ENCODE data around the gene RNF144A. TPM values are rescaled to one million over a fixed set of nuclear protein-coding genes. Genes with fewer than 3 reads are reported as not detected.

Gene RNF144A
- total and polyA plus RNA-seq, 2 of the 13 experiments (the other 11 are each of a cell fraction or from before 2014, with no cell fraction given) = 13.9 to 16.5 TPM

DNA sequence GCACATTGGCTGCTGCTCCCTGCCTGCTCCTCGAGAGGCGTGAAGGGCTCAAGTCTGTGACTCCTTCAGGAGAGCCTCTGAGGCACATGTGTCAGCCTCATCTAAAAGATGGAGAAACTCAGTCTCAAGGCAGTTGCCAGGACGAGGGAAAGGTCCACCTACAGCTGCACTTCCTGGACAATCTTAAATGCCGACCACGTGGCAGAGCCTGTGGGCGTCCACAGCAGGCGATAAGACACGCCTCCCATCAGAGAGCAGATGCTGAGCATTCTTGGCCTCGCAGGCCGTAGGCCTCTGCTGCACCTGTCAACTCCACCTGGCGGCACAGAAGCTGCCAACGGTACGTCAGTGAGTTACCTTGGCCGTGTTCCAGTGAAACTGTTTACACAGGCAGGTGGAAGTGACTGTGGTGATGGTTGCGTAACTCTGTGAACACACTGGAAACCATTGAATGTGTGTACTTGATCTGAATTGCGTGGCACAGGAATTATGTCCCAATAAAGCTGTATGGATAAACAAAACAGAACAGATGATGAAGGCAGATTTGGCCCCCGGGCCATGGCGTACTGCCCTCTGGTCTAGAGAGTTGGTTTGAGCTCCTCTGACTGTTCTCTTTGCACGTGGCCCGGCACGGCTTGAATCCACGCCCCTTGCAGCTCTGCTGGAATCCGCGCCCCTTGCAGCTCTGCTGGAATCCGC, 114.5 kb downstream of the RNF144A start (continued):
- TF ChIP-seq ZNF343 (CRISPR knock-in tag; IDR thresholded peaks at IDR 0.05) (no peak), CSRNP1 (CRISPR knock-in tag; IDR thresholded peaks at IDR 0.05) (no peak), PRDM15 (CRISPR knock-in tag; IDR thresholded peaks at IDR 0.05) (no peak), FOXP1 (IDR thresholded peaks at IDR 0.05) (peak; percentile 88), FOXP1 (CRISPR knock-in tag; IDR thresholded peaks at IDR 0.05) (peak; percentile 96), HMG20B (CRISPR knock-in tag; conservative IDR thresholded peaks at IDR 0.05) (peak; percentile 79; the same call in 1 of the 2 replicates), ZNF10 (CRISPR knock-in tag; IDR thresholded peaks at IDR 0.05; ENCODE audit: borderline replicate concordance, low read depth) (no peak), JARID2 (CRISPR knock-in tag; IDR thresholded peaks at IDR 0.05; ENCODE audit: insufficient replicate concordance) (peak; percentile 53), ZEB1 (IDR thresholded peaks at IDR 0.05; ENCODE audit: insufficient replicate concordance, low read depth) (peak; percentile 98), ASH2L (IDR thresholded peaks at IDR 0.05; ENCODE audit: insufficient read length, low read depth, low read length) (peak; percentile 45), ZKSCAN8 (CRISPR knock-in tag; IDR thresholded peaks at IDR 0.05; ENCODE audit: borderline replicate concordance) (peak; percentile 86; the same call in 1 of the 2 replicates), TP53 (CRISPR knock-in tag; conservative IDR thresholded peaks at IDR 0.05) (peak; percentile 74; the same call in 1 of the 2 replicates), ZFAT (CRISPR knock-in tag; conservative IDR thresholded peaks at IDR 0.05) (no peak), KLF16 (CRISPR knock-in tag; IDR thresholded peaks at IDR 0.05) (peak in 1 of 2 experiments; percentile 84; a peak in 2 of 4 replicates), KAT8 (CRISPR knock-in tag; IDR thresholded peaks at IDR 0.05) (peak; percentile 84), TFE3 (CRISPR knock-in tag; IDR thresholded peaks at IDR 0.05) (0 out of 2 replicates have a peak, but pooled peaks have one; percentile 40), ZNF639 (CRISPR knock-in tag; conservative IDR thresholded peaks at IDR 0.05) (0 out of 2 replicates have a peak, but pooled peaks have one; percentile 34)
- TF ChIP-seq, protein P1, sequence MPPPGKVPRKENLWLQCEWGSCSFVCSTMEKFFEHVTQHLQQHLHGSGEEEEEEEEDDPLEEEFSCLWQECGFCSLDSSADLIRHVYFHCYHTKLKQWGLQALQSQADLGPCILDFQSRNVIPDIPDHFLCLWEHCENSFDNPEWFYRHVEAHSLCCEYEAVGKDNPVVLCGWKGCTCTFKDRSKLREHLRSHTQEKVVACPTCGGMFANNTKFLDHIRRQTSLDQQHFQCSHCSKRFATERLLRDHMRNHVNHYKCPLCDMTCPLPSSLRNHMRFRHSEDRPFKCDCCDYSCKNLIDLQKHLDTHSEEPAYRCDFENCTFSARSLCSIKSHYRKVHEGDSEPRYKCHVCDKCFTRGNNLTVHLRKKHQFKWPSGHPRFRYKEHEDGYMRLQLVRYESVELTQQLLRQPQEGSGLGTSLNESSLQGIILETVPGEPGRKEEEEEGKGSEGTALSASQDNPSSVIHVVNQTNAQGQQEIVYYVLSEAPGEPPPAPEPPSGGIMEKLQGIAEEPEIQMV (CRISPR knock-in tag; IDR thresholded peaks at IDR 0.05; ENCODE audit: low read depth) = no peak
- TF ChIP-seq, protein P2, sequence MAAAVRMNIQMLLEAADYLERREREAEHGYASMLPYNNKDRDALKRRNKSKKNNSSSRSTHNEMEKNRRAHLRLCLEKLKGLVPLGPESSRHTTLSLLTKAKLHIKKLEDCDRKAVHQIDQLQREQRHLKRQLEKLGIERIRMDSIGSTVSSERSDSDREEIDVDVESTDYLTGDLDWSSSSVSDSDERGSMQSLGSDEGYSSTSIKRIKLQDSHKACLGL (CRISPR knock-in tag; IDR thresholded peaks at IDR 0.05) = peak; percentile 46; the same call in 1 of the 2 replicates

Measured in HepG2 (cell line).